ENCODE results near the gene CHST12. TPM values are rescaled to one million over a fixed set of nuclear protein-coding genes. Genes with fewer than 3 reads are reported as not detected.

CHST12 gene
- total and polyA plus RNA-seq, 10 of the 15 experiments (the other 5 are each of a cell fraction or from before 2014, with no cell fraction given): 0.05 to 14.2 (median 3.3) TPM

DNA sequence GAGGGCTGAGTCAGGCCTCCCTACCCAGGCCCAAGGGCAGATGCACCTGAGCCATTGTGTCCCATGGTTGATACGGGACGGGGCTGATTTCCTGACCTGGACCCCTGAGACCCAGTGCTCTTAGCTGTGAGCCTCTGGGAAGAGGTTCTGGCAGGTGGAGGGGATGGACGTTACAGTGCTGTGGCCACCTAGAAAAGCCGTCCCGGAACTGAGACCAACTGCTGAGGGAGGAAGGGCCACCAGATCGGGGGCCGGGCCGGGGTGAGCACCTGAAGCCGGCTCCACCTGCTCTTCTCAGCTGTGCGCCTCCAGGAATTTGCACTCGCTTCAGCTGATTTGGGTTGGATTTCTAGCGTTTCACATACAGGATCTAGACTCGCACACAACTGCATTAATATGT lies 35.4 kb downstream of the CHST12 start:
- Histone ChIP-seq H3K9me3 (replicated peaks; ENCODE audit: control insufficient read depth, insufficient read depth, low read length) (no peaks in the 10 kb centered on the region), H3K9ac (ENCODE audit: control insufficient read depth, insufficient read depth, low read length) (no peak overlapping the region)

GRCh38 chr7:2440608-2441245 lies 37.3 kb downstream of the CHST12 start:
- Histone ChIP-seq H3K27ac (ENCODE audit: control insufficient read depth, insufficient read depth) (no peak overlapping the region), H3K79me2 (ENCODE audit: control insufficient read depth, insufficient read depth, low read length) (no peaks in the 10 kb centered on the region), H2AFZ (ENCODE audit: control insufficient read depth, low read depth, low read length) (no peak overlapping the region), H4K20me1 (ENCODE audit: control insufficient read depth, insufficient read depth) (0 out of 2 replicates have a peak, but pooled peaks cover 8% of the 10 kb centered on the region), H3K4me2 (ENCODE audit: control insufficient read depth, insufficient read depth) (no peak overlapping the region), H3K9ac (ENCODE audit: control insufficient read depth, insufficient read depth, low read length) (no peak overlapping the region), H3K4me1 (ENCODE audit: control insufficient read depth, insufficient read depth, low read length) (no peaks in the 10 kb centered on the region), H3K27me3 (replicated peaks in 1 of 2; ENCODE audit: control insufficient read depth in 2 of 2, insufficient read depth in 2 of 2, low read length in 1 of 2) (no peaks in the 10 kb centered on the region), H3K9me3 (replicated peaks; ENCODE audit: control insufficient read depth, insufficient read depth, low read length) (no peaks in the 10 kb centered on the region), H3K36me3 (ENCODE audit: control insufficient read depth in 2 of 2, insufficient read depth in 2 of 2, low read length in 1 of 2) (peaks cover 0 to 13% of the 10 kb centered on the region in 2 experiments; a peak in 3 of 4 replicates), H3K4me3 (no peak overlapping the region)
- 93% methylated on average over 20 of the region's 21 CpGs for WGBS (ENCODE audit: insufficient coverage, insufficient replicate concordance, low lambda C conversion rate, missing lambda C conversion rate)
- FAIRE-seq (no peak), DNase-seq (ENCODE audit: low read depth, low spot score) (no peak), ATAC-seq (no peak)
- intact Hi-C loops (cut with micrococcal nuclease; ENCODE audit: unreplicated experiment): no loop called here
- in situ Hi-C loops (cut with MboI): no loop called here
- SMC1A ChIA-PET (ENCODE audit: uncharacterized antibody, unreplicated experiment): interaction anchor here (1.4 kb wide), 1 partner anchor 11 kb away, joined by 5 read pairs; no protein-coding TSS in a partner anchor
- POLR2A ChIA-PET: interaction anchor here (0.8 kb wide), 1 partner anchor 90 kb away, joined by 3 read pairs; no protein-coding TSS in a partner anchor
- BruUV-seq (replicated peaks): TSS peak; percentile 12
- RAD21 ChIA-PET (ENCODE audit: unreplicated experiment): interaction anchor here (0.7 kb wide), 1 partner anchor 408 kb away, joined by 3 read pairs; no protein-coding TSS in a partner anchor
- no peak for TF ChIP-seq ATF7 (IDR thresholded peaks at IDR 0.05; ENCODE audit: low read depth)
- TF ChIP-seq SP1 (IDR thresholded peaks at IDR 0.05; ENCODE audit: low read depth, low read length): no peak
- TF ChIP-seq BACH1 (IDR thresholded peaks at IDR 0.05; ENCODE audit: borderline replicate concordance): no peak
- CTCF ChIA-PET: interaction anchor here (1.5 kb wide), 2 partner anchors 11 to 14 kb away, joined by 3 to 4 read pairs; no protein-coding TSS in a partner anchor

More for the DNA sequence above, 35.4 kb downstream of the CHST12 start:
- 0 out of 2 replicates have a peak, but pooled peaks cover 8% of the 10 kb centered on the region for H4K20me1 ChIP-seq (ENCODE audit: control insufficient read depth, insufficient read depth)
- ATAC-seq (no peak), FAIRE-seq (no peak), DNase-seq (ENCODE audit: low read depth, low spot score) (no peak)
- POLR2A ChIA-PET: interaction anchor here (0.9 kb wide), 1 partner anchor 20 kb away, joined by 3 read pairs; no protein-coding TSS in a partner anchor
- no peak overlapping the region for H2AFZ ChIP-seq (ENCODE audit: control insufficient read depth, low read depth, low read length)
- intact Hi-C loops (cut with micrococcal nuclease; ENCODE audit: unreplicated experiment): no loop called here
- no peaks in the 10 kb centered on the region for H3K79me2 ChIP-seq (ENCODE audit: control insufficient read depth, insufficient read depth, low read length)
- no peak overlapping the region for H3K4me2 ChIP-seq (ENCODE audit: control insufficient read depth, insufficient read depth)
- H3K4me1 ChIP-seq (ENCODE audit: control insufficient read depth, insufficient read depth, low read length): no peaks in the 10 kb centered on the region
- WGBS (ENCODE audit: insufficient coverage, insufficient replicate concordance, low lambda C conversion rate, missing lambda C conversion rate): 96% methylated on average over 13 of the region's 13 CpGs
- CTCF ChIA-PET: no interaction called here
- no peaks in the 10 kb centered on the region for H3K27me3 ChIP-seq (replicated peaks in 1 of 2; ENCODE audit: control insufficient read depth in 2 of 2, insufficient read depth in 2 of 2, low read length in 1 of 2)
- H3K4me3 ChIP-seq: no peak overlapping the region
- SMC1A ChIA-PET (ENCODE audit: uncharacterized antibody, unreplicated experiment): interaction anchor here (1.1 kb wide), 1 partner anchor 91 kb away, joined by 3 read pairs; no protein-coding TSS in a partner anchor
- TF ChIP-seq IKZF2 (IDR thresholded peaks at IDR 0.05): no peak
- RAD21 ChIA-PET (ENCODE audit: unreplicated experiment): no interaction called here
- H3K36me3 ChIP-seq (ENCODE audit: control insufficient read depth in 2 of 2, insufficient read depth in 2 of 2, low read length in 1 of 2): peaks cover 0 to 18% of the 10 kb centered on the region in 2 experiments; a peak in 3 of 4 replicates
- BruUV-seq (replicated peaks): no TSS peak
- in situ Hi-C loops (cut with MboI): no loop called here
- no peak overlapping the region for H3K27ac ChIP-seq (ENCODE audit: control insufficient read depth, insufficient read depth)

Data from GM12878 (cell line).